ENCODE measurements around the gene SNTG2. TPM values are rescaled to one million over a fixed set of nuclear protein-coding genes. Genes with fewer than 3 reads are reported as not detected.

The SNTG2 gene
- total and polyA plus RNA-seq, 2 donors (not counting 3 experiments of a cell fraction or from before 2014, with no cell fraction given): not detected

- H3K4me2 ChIP-seq (ENCODE audit: insufficient read depth, low read length): no peak overlapping the region
- no peaks in the 10 kb centered on the region for H3K36me3 ChIP-seq (ENCODE audit: control insufficient read depth in 2 of 2, extremely low read depth in 1 of 2, insufficient read depth in 2 of 2, low read length in 2 of 2)
- DNase-seq (ENCODE audit: low read depth, low spot score): no peak
- H3K4me1 ChIP-seq (ENCODE audit: control insufficient read depth, extremely low read depth, insufficient read depth, low read length): no peaks in the 10 kb centered on the region
- peaks cover 4% of the 10 kb centered on the region for H3K9me3 ChIP-seq (replicated peaks; ENCODE audit: control insufficient read depth, insufficient read depth, low read length)
- FAIRE-seq: no peak
- no peak overlapping the region for H3K4me3 ChIP-seq (replicated peaks in 1 of 3; ENCODE audit: insufficient read depth in 1 of 3, low read depth in 1 of 3, low read length in 3 of 3)
- dilution Hi-C loops (cut with MboI; ENCODE audit: extremely low pct_ligation_motif_present, low sequenced_read_pairs): no loop called here
- H2AFZ ChIP-seq (ENCODE audit: low read depth, low read length): no peak overlapping the region
- ChIA-PET CTCF (no interaction called here), POLR2A (no interaction called here)
- no peak overlapping the region for H3K27ac ChIP-seq (ENCODE audit: insufficient read depth, low read depth, low read length)
- no peak for TF ChIP-seq GATA2 (IDR thresholded peaks at IDR 0.05; ENCODE audit: insufficient read depth, insufficient read length, low read depth, low read length)
- TF ChIP-seq MYC (IDR thresholded peaks at IDR 0.05; ENCODE audit: low read depth, low read length): no peak
- TF ChIP-seq MAX (IDR thresholded peaks at IDR 0.05; ENCODE audit: insufficient read depth, insufficient read length): no peak
- TF ChIP-seq EZH2 (IDR thresholded peaks at IDR 0.05; ENCODE audit: borderline replicate concordance, low read depth, low read length, severe bottlenecking): no peak
- no peak for TF ChIP-seq FOS (IDR thresholded peaks at IDR 0.05; ENCODE audit: borderline replicate concordance, insufficient read depth, low read length)
- no peak for TF ChIP-seq POLR2A (IDR thresholded peaks at IDR 0.05; ENCODE audit: low read depth, low read length)
- TF ChIP-seq POLR2AphosphoS5 (IDR thresholded peaks at IDR 0.05; ENCODE audit: insufficient read depth, low read depth, low read length): no peak
- TF ChIP-seq JUN (IDR thresholded peaks at IDR 0.05; ENCODE audit: borderline replicate concordance, insufficient read depth, insufficient read length, low read depth): no peak
- no peak for TF ChIP-seq CTCF (IDR thresholded peaks at IDR 0.05; ENCODE audit: extremely low read depth in 1 of 2, insufficient read depth in 1 of 2, low read depth in 1 of 2, low read length in 2 of 2)
- no peaks in the 10 kb centered on the region for H3K79me2 ChIP-seq (ENCODE audit: control insufficient read depth, insufficient read depth, low read length)
- H3K27me3 ChIP-seq (ENCODE audit: control insufficient read depth in 2 of 2, insufficient read depth in 2 of 2, low read length in 2 of 2): no peaks in the 10 kb centered on the region
- intact Hi-C loops (cut with micrococcal nuclease): no loop called here
- H4K20me1 ChIP-seq (replicated peaks; ENCODE audit: control insufficient read depth, extremely low read depth, insufficient read depth, low read length): no peaks in the 10 kb centered on the region
- no peaks in the 10 kb centered on the region for H3K9me1 ChIP-seq (replicated peaks; ENCODE audit: control insufficient read depth, extremely low read depth, insufficient read depth, low read length)
- BruUV-seq (replicated peaks): no TSS peak
- no peak overlapping the region for H3K9ac ChIP-seq (replicated peaks; ENCODE audit: extremely low read depth, insufficient read depth, low read length)
Observed at GRCh38 chr2:1367601-1368000, 417.0 kb downstream of the SNTG2 start.
